NCI-H69 (cell line): Measurements from ENCODE around the gene TPRN.

Experiments used
- DNase-seq: peaks from one replicate; lab custom pipeline; 2025; lab: John Stamatoyannopoulos, UW

TPRN gene

GRCh38 chr9:137161558-137162486 is 38.7 kb downstream of the TPRN start:
- peak; percentile 83 for DNase-seq

GRCh38 chr9:137160716-137161557 is 39.6 kb downstream of the TPRN start:
- peak; percentile 93 for DNase-seq

- no peak for DNase-seq
These were observed 40.5 kb downstream of the TPRN start for GRCh38 chr9:137160054-137160425.

GRCh38 chr9:137159105-137160053 is 41.2 kb downstream of the TPRN start:
- no peak for DNase-seq

GRCh38 chr9:137158625-137159024 is 41.9 kb downstream of the TPRN start:
- peak; percentile 72 for DNase-seq

- DNase-seq: no peak
These were observed 42.7 kb downstream of the TPRN start for GRCh38 chr9:137157618-137158415.

GRCh38 chr9:137156567-137157375 is 43.8 kb downstream of the TPRN start:
- peak; percentile 78 for DNase-seq

- DNase-seq: no peak
These were observed 47.6 kb downstream of the TPRN start for GRCh38 chr9:137152844-137153405.

- peak; percentile 93 for DNase-seq
These were observed 49.7 kb downstream of the TPRN start for GRCh38 chr9:137150617-137151457.

GRCh38 chr9:137149942-137150616 is 50.5 kb downstream of the TPRN start:
- peak; percentile 93 for DNase-seq

GRCh38 chr9:137149363-137149762 is 51.2 kb downstream of the TPRN start:
- DNase-seq: no peak

GRCh38 chr9:137148661-137149060 is 51.9 kb downstream of the TPRN start:
- DNase-seq: no peak

GRCh38 chr9:137148242-137148641 is 52.3 kb downstream of the TPRN start:
- DNase-seq: no peak

- no peak for DNase-seq
These were observed 52.8 kb downstream of the TPRN start for GRCh38 chr9:137147793-137148160.

GRCh38 chr9:137147091-137147792 is 53.3 kb downstream of the TPRN start:
- no peak for DNase-seq

- DNase-seq: no peak
These were observed 54.0 kb downstream of the TPRN start for GRCh38 chr9:137146527-137146918.

- DNase-seq: no peak
These were observed 54.6 kb downstream of the TPRN start for GRCh38 chr9:137145731-137146526.
